B cell (primary cell): ENCODE measurements around the gene PLA2G1B. TPM values are rescaled to one million over a fixed set of nuclear protein-coding genes. Genes with fewer than 3 reads are reported as not detected.

Source experiments
- ATAC-seq: fragments of 200-7000 bp; cut with Tn5 transposase; one replicate; pipeline ENCODE4 v1.10.0; 2021; ENCODE audit warnings: low read depth, mild to moderate bottlenecking, moderate number of reproducible peaks, moderate library complexity
- CTCF ChIA-PET: fragments of 350-600 bp; sonication (Branson Sonifier 250); formaldehyde crosslinking; loops from one replicate; lab custom pipeline; 2021; ENCODE audit warnings: antibody characterized with exemption, inconsistent platforms; lab: Charles Lee
- POLR2A ChIA-PET: fragments of 350-600 bp; sonication (Branson Sonifier 250); formaldehyde crosslinking; loops from one replicate; lab custom pipeline; 2021; ENCODE audit warnings: antibody characterized with exemption; lab: Charles Lee
- DNase-seq: peaks from one replicate; pipeline ENCODE4 v3.0.0; 2013
- H2AFZ ChIP-seq: 2 replicates; pipeline ENCODE4 v1.6.1; 2012; ENCODE audit warnings: mild to moderate bottlenecking, low read depth, low read length; ENCODE audit not compliant: insufficient read depth, poor library complexity, severe bottlenecking
- H3K27ac ChIP-seq, 2 donors: 1 replicate in 1 of 2; 2 replicates in 1 of 2; pipeline ENCODE4 v1.5.1; 2012 to 2013; ENCODE audit warnings: low read length in 2 of 2, mild to moderate bottlenecking in 2 of 2, moderate library complexity in 1 of 2
- H3K27me3 ChIP-seq, 4 experiments: fragments of 200-600 bp in 1 of 4; sonication (generic) in 1 of 4; replicated peaks in 1 of 4; 1 replicate in 2 of 4; 2 replicates in 2 of 4; pipeline versions ENCODE4 v1.6.1 to v1.7.0; 2013 to 2016; ENCODE audit warnings: low read length in 3 of 4, mild to moderate bottlenecking in 2 of 4, mixed read lengths in 1 of 4, moderate library complexity in 1 of 4; ENCODE audit not compliant: insufficient read depth in 4 of 4, control insufficient read depth in 3 of 4; ENCODE audit errors: control extremely low read depth in 1 of 4
- H3K36me3 ChIP-seq, 2 experiments: replicated peaks in 1 of 2; 1 replicate in 1 of 2; 2 replicates in 1 of 2; pipeline versions ENCODE4 v1.6.1 to v1.7.1; 2013; ENCODE audit warnings: low read length in 1 of 2; ENCODE audit not compliant: insufficient read depth in 2 of 2, control insufficient read depth in 1 of 2; ENCODE audit errors: control extremely low read depth in 1 of 2, extremely low read depth in 1 of 2
- H3K4me1 ChIP-seq, 2 donors: fragments of 200-600 bp in 1 of 2; sonication (generic) in 1 of 2; 1 replicate in 1 of 2; 2 replicates in 1 of 2; pipeline versions ENCODE4 v1.5.1 to v1.6.1; 2013 to 2017; ENCODE audit warnings: low read length in 2 of 2; ENCODE audit not compliant: control insufficient read depth in 2 of 2, insufficient read depth in 2 of 2
- H3K4me2 ChIP-seq: replicated peaks from 2 replicates; pipeline ENCODE3; 2012; ENCODE audit warnings: mild to moderate bottlenecking, low read depth, low read length; ENCODE audit not compliant: poor library complexity, severe bottlenecking
- H3K4me3 ChIP-seq, 5 experiments: fragments of 200-600 bp in 1 of 5; sonication (generic) in 1 of 5; 1 replicate in 3 of 5; 2 replicates in 2 of 5; pipeline versions ENCODE4 v1.5.1 to v1.7.0; 2011 to 2016; ENCODE audit warnings: low read length in 4 of 5, mild to moderate bottlenecking in 4 of 5, low read depth in 2 of 5, control low read depth in 1 of 5, moderate library complexity in 1 of 5; ENCODE audit not compliant: insufficient read depth in 1 of 5; ENCODE audit errors: control extremely low read depth in 1 of 5, extremely low read depth in 1 of 5
- H3K79me2 ChIP-seq: fragments of 200-600 bp; sonication (generic); one replicate; pipeline ENCODE4 v1.6.0; 2016; ENCODE audit warnings: low read length; ENCODE audit not compliant: control insufficient read depth, insufficient read depth
- H3K9ac ChIP-seq: fragments of 200-600 bp; sonication (generic); 2 replicates; pipeline ENCODE4 v1.6.1; 2017; ENCODE audit warnings: mild to moderate bottlenecking, low read length, moderate library complexity
- H3K9me3 ChIP-seq, 3 donors: one replicate each; pipeline versions ENCODE4 v1.6.1 to v1.7.1; 2013; ENCODE audit warnings: low read length in 2 of 3; ENCODE audit not compliant: control insufficient read depth in 2 of 3, insufficient read depth in 1 of 3; ENCODE audit errors: control extremely low read depth in 1 of 3
- H4K20me1 ChIP-seq: 2 replicates; pipeline ENCODE4 v1.6.0; 2012; ENCODE audit warnings: mild to moderate bottlenecking, low read length; ENCODE audit not compliant: insufficient read depth, control insufficient read depth, poor library complexity, severe bottlenecking
- H3K27ac Mint-ChIP-seq: one replicate; pipeline ENCODE4 v1.8.0; 2021; ENCODE audit warnings: mixed read lengths
- H3K27me3 Mint-ChIP-seq: one replicate; pipeline ENCODE4 v1.8.0; 2021; ENCODE audit warnings: mixed read lengths
- H3K4me1 Mint-ChIP-seq: one replicate; pipeline ENCODE4 v1.8.0; 2021; ENCODE audit warnings: mixed read lengths
- H3K4me3 Mint-ChIP-seq: one replicate; pipeline ENCODE4 v1.8.0; 2021; ENCODE audit warnings: mixed read lengths
- H3K9me3 Mint-ChIP-seq: one replicate; pipeline ENCODE4 v1.8.0; 2022; ENCODE audit warnings: mixed read lengths; ENCODE audit not compliant: insufficient read depth
- CTCF ChIP-seq: fragments of 200-600 bp; IDR thresholded peaks from one replicate; pipeline ENCODE4 v1.8.0; 2022; ENCODE audit warnings: antibody characterized with exemption, mild to moderate bottlenecking
- EZH2 ChIP-seq: IDR thresholded peaks from 2 replicates; pipeline ENCODE4 v1.6.1; 2012; ENCODE audit warnings: borderline replicate concordance, low read depth, mild to moderate bottlenecking, moderate library complexity, low read length; ENCODE audit not compliant: insufficient read depth, poor library complexity, severe bottlenecking
- WGBS: methylation state at CpG from one replicate; pipeline ENCODE4 v1.1.5; 2013; ENCODE audit warnings: missing lambda C conversion rate; ENCODE audit not compliant: insufficient coverage; 5-methylcytosine and 5-hydroxymethylcytosine counted together
- intact Hi-C: fragments of 100-400 bp; cut with micrococcal nuclease; formaldehyde crosslinking; loops from one replicate; pipeline ENCODE4 v1.10.0; 2022
- polyA plus RNA-seq: library from polyadenylated mRNA; depleted of rRNA; stranded (reverse); fragments of >200 nt; gene quantifications from 2 replicates; pipeline ENCODE4 v1.2.3, GENCODE V29; 2012
- total RNA-seq, 2 donors: library from RNA; stranded (reverse); fragments of 120-200 nt in 1 of 2; gene quantifications; 1 replicate in 1 of 2; 2 replicates in 1 of 2; pipeline versions ENCODE4 v1.2.3 to v1.2.4, GENCODE V29; 2013 to 2022

The PLA2G1B gene
- total and polyA plus RNA-seq, 2 donors (not counting 1 experiment from before 2014, with no cell fraction given) = not detected

- no peak overlapping the region for H2AFZ ChIP-seq
- 88% methylated on average over 7 of the region's 7 CpGs for WGBS
- Mint-ChIP-seq H3K4me1 (peaks cover 21% of the 10 kb centered on the region), H3K27me3 (peaks cover 75% of the 10 kb centered on the region), H3K4me3 (no peak overlapping the region), H3K9me3 (no peaks in the 10 kb centered on the region), H3K27ac (no peak overlapping the region)
- TF ChIP-seq EZH2 (no peak), CTCF (no peak)
- H3K36me3 ChIP-seq = no peaks in the 10 kb centered on the region
- CTCF ChIA-PET = interaction anchor here (1.0 to 3.5 kb wide), 3 partner anchors 9 to 100 kb away, joined by 3 to 13 read pairs (median 3); no protein-coding TSS in a partner anchor
- no peak overlapping the region for H3K4me2 ChIP-seq
- no peak overlapping the region for H3K9ac ChIP-seq
- H3K27ac ChIP-seq = no peak overlapping the region
- no peak for ATAC-seq
- H4K20me1 ChIP-seq = no peaks in the 10 kb centered on the region
- intact Hi-C loops = no loop called here
- H3K9me3 ChIP-seq = no peaks in the 10 kb centered on the region
- H3K4me3 ChIP-seq = no peak overlapping the region
- peaks cover 0 to 79% (median 40%) of the 10 kb centered on the region in 4 experiments for H3K27me3 ChIP-seq
- peaks cover 8 to 28% of the 10 kb centered on the region in 2 donors for H3K4me1 ChIP-seq
- H3K79me2 ChIP-seq = no peaks in the 10 kb centered on the region
- no peak for DNase-seq
- POLR2A ChIA-PET = no interaction called here
Observed at GRCh38 chr12:120366341-120366705, 38.7 kb upstream of the PLA2G1B start.

- H3K4me1 ChIP-seq = peaks cover 8 to 32% of the 10 kb centered on the region in 2 donors
- H3K4me2 ChIP-seq = no peak overlapping the region
- H4K20me1 ChIP-seq = no peaks in the 10 kb centered on the region
- Mint-ChIP-seq H3K9me3 (no peaks in the 10 kb centered on the region), H3K27me3 (peaks cover 73% of the 10 kb centered on the region), H3K4me1 (peaks cover 21% of the 10 kb centered on the region), H3K4me3 (peak overlapping the region; percentile 10), H3K27ac (no peak overlapping the region)
- no peak for DNase-seq
- CTCF ChIA-PET = interaction anchor here (1.4 to 3.5 kb wide), 2 partner anchors 9 to 63 kb away, joined by 3 to 13 read pairs; no protein-coding TSS in a partner anchor
- no peak for ATAC-seq
- H3K27ac ChIP-seq = no peak overlapping the region
- H3K4me3 ChIP-seq = no peak overlapping the region
- H3K36me3 ChIP-seq = no peaks in the 10 kb centered on the region
- H3K9ac ChIP-seq = no peak overlapping the region
- POLR2A ChIA-PET = no interaction called here
- no peaks in the 10 kb centered on the region for H3K79me2 ChIP-seq
- TF ChIP-seq CTCF = no peak
- no peak for TF ChIP-seq EZH2
- 83% methylated on average over 13 of the region's 13 CpGs for WGBS
- H3K9me3 ChIP-seq = no peaks in the 10 kb centered on the region
- peaks cover 0 to 79% (median 37%) of the 10 kb centered on the region in 4 experiments for H3K27me3 ChIP-seq
- intact Hi-C loops = no loop called here
- no peak overlapping the region for H2AFZ ChIP-seq
Observed at GRCh38 chr12:120365675-120366340, 38.2 kb upstream of the PLA2G1B start.
